ENCODE results near the gene QRFP.

The QRFP gene

GRCh38 chr9:130856474-130856873, 40.1 kb downstream of the QRFP start:
- Histone ChIP-seq H3K27me3 (ENCODE audit: insufficient read depth, low read depth) (no peaks in the 10 kb centered on the region), H3K36me3 (ENCODE audit: insufficient read depth) (no peaks in the 10 kb centered on the region), H2AFZ (ENCODE audit: low read depth) (no peak overlapping the region), H3K4me2 (no peak overlapping the region), H3K79me2 (ENCODE audit: insufficient read depth, low read depth) (no peaks in the 10 kb centered on the region), H3K9ac (no peak overlapping the region), H3K27ac (no peak overlapping the region), H3K4me1 (ENCODE audit: low read depth, poor library complexity, severe bottlenecking) (no peaks in the 10 kb centered on the region), H4K20me1 (ENCODE audit: insufficient read depth) (no peaks in the 10 kb centered on the region), H3K4me3 (IDR thresholded peaks at IDR 0.05; ENCODE audit: insufficient read depth, low read depth, low read length) (no peak overlapping the region)
- TF ChIP-seq, protein P1, sequence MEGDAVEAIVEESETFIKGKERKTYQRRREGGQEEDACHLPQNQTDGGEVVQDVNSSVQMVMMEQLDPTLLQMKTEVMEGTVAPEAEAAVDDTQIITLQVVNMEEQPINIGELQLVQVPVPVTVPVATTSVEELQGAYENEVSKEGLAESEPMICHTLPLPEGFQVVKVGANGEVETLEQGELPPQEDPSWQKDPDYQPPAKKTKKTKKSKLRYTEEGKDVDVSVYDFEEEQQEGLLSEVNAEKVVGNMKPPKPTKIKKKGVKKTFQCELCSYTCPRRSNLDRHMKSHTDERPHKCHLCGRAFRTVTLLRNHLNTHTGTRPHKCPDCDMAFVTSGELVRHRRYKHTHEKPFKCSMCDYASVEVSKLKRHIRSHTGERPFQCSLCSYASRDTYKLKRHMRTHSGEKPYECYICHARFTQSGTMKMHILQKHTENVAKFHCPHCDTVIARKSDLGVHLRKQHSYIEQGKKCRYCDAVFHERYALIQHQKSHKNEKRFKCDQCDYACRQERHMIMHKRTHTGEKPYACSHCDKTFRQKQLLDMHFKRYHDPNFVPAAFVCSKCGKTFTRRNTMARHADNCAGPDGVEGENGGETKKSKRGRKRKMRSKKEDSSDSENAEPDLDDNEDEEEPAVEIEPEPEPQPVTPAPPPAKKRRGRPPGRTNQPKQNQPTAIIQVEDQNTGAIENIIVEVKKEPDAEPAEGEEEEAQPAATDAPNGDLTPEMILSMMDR (conservative IDR thresholded peaks at IDR 0.05; ENCODE audit: low read depth, low read length), result no peak

DNA sequence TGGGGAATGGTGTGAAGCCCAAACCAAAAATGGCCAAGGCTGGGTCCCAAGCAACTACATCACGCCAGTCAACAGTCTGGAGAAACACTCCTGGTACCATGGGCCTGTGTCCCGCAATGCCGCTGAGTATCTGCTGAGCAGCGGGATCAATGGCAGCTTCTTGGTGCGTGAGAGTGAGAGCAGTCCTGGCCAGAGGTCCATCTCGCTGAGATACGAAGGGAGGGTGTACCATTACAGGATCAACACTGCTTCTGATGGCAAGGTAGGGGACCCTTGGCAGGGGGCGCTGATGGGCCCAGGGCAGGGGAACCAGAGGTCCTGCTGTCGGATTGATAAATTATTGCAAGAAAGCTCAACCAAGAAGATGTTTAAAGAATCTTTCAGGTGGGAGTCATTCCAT, 41.8 kb downstream of the QRFP start:
- Histone ChIP-seq H4K20me1 (ENCODE audit: insufficient read depth) (no peaks in the 10 kb centered on the region), H3K27ac (no peak overlapping the region), H3K27me3 (ENCODE audit: insufficient read depth, low read depth) (no peaks in the 10 kb centered on the region), H3K4me1 (ENCODE audit: low read depth, poor library complexity, severe bottlenecking) (no peaks in the 10 kb centered on the region), H3K4me2 (no peak overlapping the region), H2AFZ (ENCODE audit: low read depth) (no peak overlapping the region), H3K36me3 (ENCODE audit: insufficient read depth) (no peaks in the 10 kb centered on the region), H3K79me2 (ENCODE audit: insufficient read depth, low read depth) (peaks cover 6% of the 10 kb centered on the region; the same call in 1 of the 2 replicates), H3K4me3 (IDR thresholded peaks at IDR 0.05; ENCODE audit: insufficient read depth, low read depth, low read length) (no peak overlapping the region), H3K9ac (no peak overlapping the region)
- TF ChIP-seq, protein P1 (conservative IDR thresholded peaks at IDR 0.05; ENCODE audit: low read depth, low read length), result no peak

DNA sequence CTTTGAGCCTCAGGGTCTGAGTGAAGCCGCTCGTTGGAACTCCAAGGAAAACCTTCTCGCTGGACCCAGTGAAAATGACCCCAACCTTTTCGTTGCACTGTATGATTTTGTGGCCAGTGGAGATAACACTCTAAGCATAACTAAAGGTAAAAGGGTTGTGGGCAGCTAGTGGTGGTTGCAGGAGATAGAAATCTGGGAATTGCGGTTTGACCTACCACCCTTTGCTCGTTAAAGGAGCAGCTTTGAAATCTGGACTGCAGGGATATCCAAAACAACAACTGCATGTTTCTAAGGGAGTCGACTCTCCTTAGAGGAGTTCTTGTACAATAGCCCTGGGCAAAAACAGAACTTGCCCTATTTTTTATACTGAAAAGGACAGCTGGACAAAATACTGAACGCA, 42.5 kb downstream of the QRFP start:
- H3K36me3 ChIP-seq (ENCODE audit: insufficient read depth), result no peaks in the 10 kb centered on the region
- TF ChIP-seq, protein P1 (conservative IDR thresholded peaks at IDR 0.05; ENCODE audit: low read depth, low read length), result no peak
- no peak overlapping the region for H3K4me2 ChIP-seq
- peaks cover 6% of the 10 kb centered on the region; the same call in 1 of the 2 replicates for H3K79me2 ChIP-seq (ENCODE audit: insufficient read depth, low read depth)
- H3K4me1 ChIP-seq (ENCODE audit: low read depth, poor library complexity, severe bottlenecking), result no peaks in the 10 kb centered on the region
- no peak overlapping the region for H3K27ac ChIP-seq
- H2AFZ ChIP-seq (ENCODE audit: low read depth), result no peak overlapping the region
- no peaks in the 10 kb centered on the region for H3K27me3 ChIP-seq (ENCODE audit: insufficient read depth, low read depth)
- no peak overlapping the region for H3K9ac ChIP-seq
- H4K20me1 ChIP-seq (ENCODE audit: insufficient read depth), result no peaks in the 10 kb centered on the region
- H3K4me3 ChIP-seq (IDR thresholded peaks at IDR 0.05; ENCODE audit: insufficient read depth, low read depth, low read length), result no peak overlapping the region

GRCh38 chr9:130852801-130853200, 43.8 kb downstream of the QRFP start:
- Histone ChIP-seq H3K27ac (no peak overlapping the region), H3K9ac (no peak overlapping the region), H3K79me2 (ENCODE audit: insufficient read depth, low read depth) (peaks cover 9% of the 10 kb centered on the region; the same call in 1 of the 2 replicates), H4K20me1 (ENCODE audit: insufficient read depth) (no peaks in the 10 kb centered on the region), H3K4me1 (ENCODE audit: low read depth, poor library complexity, severe bottlenecking) (no peaks in the 10 kb centered on the region), H3K4me3 (IDR thresholded peaks at IDR 0.05; ENCODE audit: insufficient read depth, low read depth, low read length) (no peak overlapping the region), H3K27me3 (ENCODE audit: insufficient read depth, low read depth) (no peaks in the 10 kb centered on the region), H3K36me3 (ENCODE audit: insufficient read depth) (no peaks in the 10 kb centered on the region), H3K4me2 (no peak overlapping the region), H2AFZ (ENCODE audit: low read depth) (no peak overlapping the region)
- TF ChIP-seq, protein P1 (conservative IDR thresholded peaks at IDR 0.05; ENCODE audit: low read depth, low read length), result no peak
